BLaER1 treated with 17β-estradiol and CSF1 and Interleukin-3, amounts not matched to agents 10 nM and 100 nM (cell line): ENCODE data around the gene CYREN.
A peak's percentile ranks its signal among the peaks of the same experiment; 100 is the strongest.

Experiments
- H3K27ac ChIP-seq, 11 experiments: shearing (Covaris generic); formaldehyde crosslinking; 2 replicates each; pipeline ENCODE4 v1.8.1; 2022
- H3K27me3 ChIP-seq, 11 experiments: shearing (Covaris generic); formaldehyde crosslinking; 2 replicates each; pipeline ENCODE4 v1.8.1; 2022
- H3K36me3 ChIP-seq, 11 experiments: shearing (Covaris generic); formaldehyde crosslinking; 2 replicates each; pipeline ENCODE4 v1.8.1; 2022
- H3K4me1 ChIP-seq, 10 experiments: shearing (Covaris generic); formaldehyde crosslinking; 2 replicates each; pipeline ENCODE4 v1.8.1; 2022
- H3K4me2 ChIP-seq, 11 experiments: shearing (Covaris generic); formaldehyde crosslinking; 2 replicates each; pipeline ENCODE4 v1.8.1; 2022
- H3K4me3 ChIP-seq, 10 experiments: shearing (Covaris generic); formaldehyde crosslinking; 2 replicates each; pipeline ENCODE4 v1.8.1; 2022
- H3K9ac ChIP-seq, 11 experiments: shearing (Covaris generic); formaldehyde crosslinking; 2 replicates each; pipeline ENCODE4 v1.8.1; 2022
- H3K9me3 ChIP-seq, 11 experiments: shearing (Covaris generic); formaldehyde crosslinking; replicated peaks in 1 of 11; 2 replicates each; pipeline ENCODE4 v1.8.1; 2022
- H4K20me1 ChIP-seq, 11 experiments: shearing (Covaris generic); formaldehyde crosslinking; 2 replicates each; pipeline ENCODE4 v1.8.1; 2022
- Cebpa-rat ChIP-seq, 11 experiments: shearing (Covaris generic); IDR thresholded peaks; 2 replicates each; pipeline ENCODE4 v1.8.1; 2022

Gene CYREN

DNA sequence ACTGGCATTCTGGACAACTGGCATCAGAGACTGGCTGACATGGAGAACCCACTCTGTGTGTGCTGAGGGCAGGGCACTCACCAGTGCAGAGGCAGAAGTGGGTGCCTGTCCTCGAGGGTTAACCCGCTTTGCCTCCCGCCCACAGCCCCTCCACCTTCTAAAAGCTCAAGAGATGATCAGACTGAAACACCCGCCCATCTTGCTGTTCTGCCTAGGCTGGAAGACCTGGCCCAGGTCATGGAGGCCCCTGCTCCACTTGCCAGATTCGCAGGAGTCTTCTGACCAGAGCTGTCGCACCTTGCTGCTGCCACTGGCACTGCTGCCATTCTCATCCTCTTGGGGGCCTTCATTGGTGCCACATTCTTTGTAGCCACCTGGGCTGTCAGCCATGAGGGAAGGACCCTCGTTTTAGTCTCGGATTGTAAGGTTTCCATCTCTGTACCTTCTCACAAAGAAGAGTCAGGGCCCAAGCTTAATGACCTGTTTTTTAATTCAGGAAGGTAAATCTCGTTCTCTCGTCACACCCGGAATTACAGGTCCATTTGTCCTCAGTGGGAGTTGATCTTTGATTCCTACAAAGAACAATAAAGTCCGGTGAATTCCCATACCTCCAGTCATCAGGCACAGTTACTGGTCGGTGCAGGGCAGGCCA lies 1.9 kb downstream of the CYREN start:
- Histone ChIP-seq H3K36me3 (peaks cover 49 to 55% (median 52%) of the 10 kb centered on the region in 11 experiments), H4K20me1 (peaks cover 0 to 44% (median 12%) of the 10 kb centered on the region in 11 experiments; a peak in 9 of 22 replicates), H3K4me1 (peaks cover 28 to 48% (median 36%) of the 10 kb centered on the region in 10 experiments), H3K4me3 (peak overlapping the region in 8 of 10 experiments; percentile 66 to 97 (median 88); a peak in 13 of 20 replicates), H3K9me3 (peaks cover 3 to 23% (median 6%) of the 10 kb centered on the region in 11 experiments; a peak in 14 of 22 replicates), H3K27ac (peak overlapping the region in 10 of 11 experiments; percentile 88 to 100 (median 98); a peak in 16 of 22 replicates), H3K9ac (peak overlapping the region in 8 of 11 experiments; percentile 88 to 99 (median 98); a peak in 10 of 22 replicates), H3K27me3 (no peaks in the 10 kb centered on the region), H3K4me2 (peak overlapping the region; percentile 87 to 99 (median 94))
- TF ChIP-seq Cebpa-rat (IDR thresholded peaks at IDR 0.05): no peak

DNA sequence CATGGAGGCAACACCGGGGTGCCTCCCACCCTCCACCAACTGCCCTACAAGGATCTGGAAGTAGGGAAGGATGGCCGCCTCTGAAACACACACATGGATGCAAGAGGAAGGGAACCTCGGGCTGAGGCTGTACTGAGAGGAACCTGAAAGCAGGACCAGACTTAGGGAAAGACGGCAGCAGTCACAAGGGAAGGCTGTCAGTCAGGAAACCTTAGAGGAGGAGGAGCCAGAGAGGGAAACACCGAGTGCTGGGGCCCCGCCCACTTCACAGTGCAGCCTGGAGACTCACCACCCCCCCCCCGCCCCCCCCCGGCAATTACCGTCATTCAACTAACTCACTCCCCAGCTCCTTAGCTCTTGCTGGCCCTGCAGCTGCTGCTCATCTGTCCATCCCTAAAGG lies 2.5 kb downstream of the CYREN start:
- no peak for TF ChIP-seq Cebpa-rat (IDR thresholded peaks at IDR 0.05)
- Histone ChIP-seq H3K4me2 (peak overlapping the region; percentile 33 to 99 (median 93); a peak in 21 of 22 replicates), H3K9me3 (peaks cover 9 to 30% (median 12%) of the 10 kb centered on the region in 11 experiments), H3K9ac (peak overlapping the region in 5 of 11 experiments; percentile 18 to 48 (median 25); a peak in 5 of 22 replicates), H3K27ac (peak overlapping the region in 1 of 11 experiments; percentile 26; a peak in 3 of 22 replicates), H4K20me1 (peaks cover 0 to 44% (median 12%) of the 10 kb centered on the region in 11 experiments; a peak in 9 of 22 replicates), H3K36me3 (peaks cover 54 to 61% (median 57%) of the 10 kb centered on the region in 11 experiments), H3K4me1 (peaks cover 28 to 48% (median 36%) of the 10 kb centered on the region in 10 experiments), H3K27me3 (no peaks in the 10 kb centered on the region), H3K4me3 (peak overlapping the region in 3 of 10 experiments; percentile 44 to 97 (median 86); a peak in 1 of 20 replicates)

DNA sequence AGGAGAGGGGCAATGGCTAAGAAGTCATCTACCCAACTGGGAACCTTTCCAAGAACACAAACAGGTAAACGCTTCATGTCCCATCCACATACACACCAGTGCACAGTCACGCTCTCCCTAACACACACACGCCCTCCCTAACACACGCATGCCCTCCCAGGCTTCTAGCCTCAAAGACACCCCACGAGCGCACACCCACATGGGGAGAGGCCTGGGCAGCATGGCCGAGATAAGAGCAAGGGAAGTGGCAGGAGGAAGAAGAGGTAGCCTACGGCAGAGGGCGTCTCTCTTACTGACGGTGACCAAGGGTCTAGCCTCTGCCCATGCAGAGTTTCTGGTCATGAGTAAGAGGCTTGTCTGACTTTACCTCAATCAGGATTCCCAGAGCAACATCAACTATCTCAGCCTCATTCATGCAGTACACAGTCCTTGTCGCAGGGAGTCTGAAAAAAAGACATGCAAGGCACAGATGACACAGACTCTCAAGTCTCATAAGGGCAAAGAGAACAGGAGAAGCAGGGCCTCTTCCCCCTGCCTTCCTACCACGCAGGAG lies 3.1 kb downstream of the CYREN start:
- Histone ChIP-seq H4K20me1 (peaks cover 0 to 44% (median 12%) of the 10 kb centered on the region in 11 experiments; a peak in 9 of 22 replicates), H3K4me1 (peaks cover 28 to 48% (median 36%) of the 10 kb centered on the region in 10 experiments), H3K9ac (peak overlapping the region in 5 of 11 experiments; percentile 18 to 48 (median 25); a peak in 4 of 22 replicates), H3K9me3 (peaks cover 15 to 35% (median 18%) of the 10 kb centered on the region in 11 experiments), H3K27ac (peak overlapping the region in 1 of 11 experiments; percentile 26; a peak in 4 of 22 replicates), H3K4me3 (0 out of 20 replicates have a peak overlapping the region, but pooled peaks of 1 of the 10 experiments have one; percentile 19), H3K27me3 (no peaks in the 10 kb centered on the region), H3K36me3 (peaks cover 60 to 67% (median 63%) of the 10 kb centered on the region in 11 experiments), H3K4me2 (peak overlapping the region; percentile 12 to 72 (median 40); a peak in 19 of 22 replicates)
- TF ChIP-seq Cebpa-rat (IDR thresholded peaks at IDR 0.05): no peak

- H3K36me3 ChIP-seq: peaks cover 68 to 77% (median 71%) of the 10 kb centered on the region in 11 experiments
- peaks cover 21 to 44% (median 27%) of the 10 kb centered on the region in 11 experiments for H3K9me3 ChIP-seq
- peak overlapping the region in 2 of 11 experiments; percentile 58 to 72; a peak in 4 of 22 replicates for H3K4me2 ChIP-seq
- H3K27ac ChIP-seq: no peak overlapping the region
- H3K9ac ChIP-seq: peak overlapping the region in 1 of 11 experiments; percentile 11; a peak in 2 of 22 replicates
- no peak overlapping the region for H3K4me3 ChIP-seq
- no peak for TF ChIP-seq Cebpa-rat (IDR thresholded peaks at IDR 0.05)
- peaks cover 0 to 44% (median 12%) of the 10 kb centered on the region in 11 experiments; a peak in 9 of 22 replicates for H4K20me1 ChIP-seq
- H3K27me3 ChIP-seq: no peaks in the 10 kb centered on the region
- peaks cover 28 to 50% (median 37%) of the 10 kb centered on the region in 10 experiments for H3K4me1 ChIP-seq
These were observed 4.0 kb downstream of the CYREN start for GRCh38 chr7:135166338-135166990.

- H3K4me3 ChIP-seq: no peak overlapping the region
- H3K27ac ChIP-seq: no peak overlapping the region
- no peak overlapping the region for H3K4me2 ChIP-seq
- no peak overlapping the region for H3K9ac ChIP-seq
- H3K4me1 ChIP-seq: peaks cover 29 to 50% (median 40%) of the 10 kb centered on the region in 10 experiments
- TF ChIP-seq Cebpa-rat (IDR thresholded peaks at IDR 0.05): no peak
- peaks cover 68 to 77% (median 72%) of the 10 kb centered on the region in 11 experiments for H3K36me3 ChIP-seq
- peaks cover 21 to 44% (median 28%) of the 10 kb centered on the region in 11 experiments for H3K9me3 ChIP-seq
- peaks cover 0 to 44% (median 12%) of the 10 kb centered on the region in 11 experiments; a peak in 9 of 22 replicates for H4K20me1 ChIP-seq
- H3K27me3 ChIP-seq: no peaks in the 10 kb centered on the region
These were observed 4.6 kb downstream of the CYREN start for GRCh38 chr7:135165862-135166261.

GRCh38 chr7:135164357-135165061 lies 6.0 kb downstream of the CYREN start:
- no peak overlapping the region for H3K4me3 ChIP-seq
- peaks cover 68 to 77% (median 72%) of the 10 kb centered on the region in 11 experiments for H3K36me3 ChIP-seq
- H3K27me3 ChIP-seq: no peaks in the 10 kb centered on the region
- TF ChIP-seq Cebpa-rat (IDR thresholded peaks at IDR 0.05): no peak
- H3K4me2 ChIP-seq: no peak overlapping the region
- peaks cover 38 to 61% (median 50%) of the 10 kb centered on the region in 10 experiments for H3K4me1 ChIP-seq
- H3K9me3 ChIP-seq: peaks cover 21 to 44% (median 28%) of the 10 kb centered on the region in 11 experiments
- peak overlapping the region in 2 of 11 experiments; percentile 22 to 23; a peak in 2 of 22 replicates for H3K27ac ChIP-seq
- H4K20me1 ChIP-seq: peaks cover 0 to 44% (median 12%) of the 10 kb centered on the region in 11 experiments; a peak in 9 of 22 replicates
- H3K9ac ChIP-seq: no peak overlapping the region

- peak overlapping the region in 4 of 11 experiments; percentile 80 to 93 (median 91); a peak in 7 of 22 replicates for H3K4me2 ChIP-seq
- TF ChIP-seq Cebpa-rat (IDR thresholded peaks at IDR 0.05): no peak
- H3K36me3 ChIP-seq: peaks cover 69 to 78% (median 76%) of the 10 kb centered on the region in 11 experiments
These were observed 8.0 kb downstream of the CYREN start for GRCh38 chr7:135162382-135163001.

More at GRCh38 chr7:135162382-135163001, 8.0 kb downstream of the CYREN start:
- H3K9me3 ChIP-seq: peaks cover 29 to 61% (median 44%) of the 10 kb centered on the region in 11 experiments
- H3K4me3 ChIP-seq: peak overlapping the region in 3 of 10 experiments; percentile 5 to 32 (median 25); a peak in 1 of 20 replicates
- H3K9ac ChIP-seq: no peak overlapping the region
- H3K27ac ChIP-seq: peak overlapping the region in 10 of 11 experiments; percentile 77 to 89 (median 84); a peak in 19 of 22 replicates
- peaks cover 0 to 31% (median 7%) of the 10 kb centered on the region in 11 experiments; a peak in 9 of 22 replicates for H4K20me1 ChIP-seq
- H3K27me3 ChIP-seq: no peaks in the 10 kb centered on the region
- peaks cover 30 to 54% (median 39%) of the 10 kb centered on the region in 10 experiments for H3K4me1 ChIP-seq
